HPDE6-E6E7 (cell line): ENCODE results near the gene TAS1R1.

ENCODE experiments used
- DNase-seq: peaks from one replicate; pipeline ENCODE4 v3.0.0; 2011; ENCODE audit warnings: missing footprints; ENCODE audit errors: extremely low spot score

TAS1R1 gene

DNA sequence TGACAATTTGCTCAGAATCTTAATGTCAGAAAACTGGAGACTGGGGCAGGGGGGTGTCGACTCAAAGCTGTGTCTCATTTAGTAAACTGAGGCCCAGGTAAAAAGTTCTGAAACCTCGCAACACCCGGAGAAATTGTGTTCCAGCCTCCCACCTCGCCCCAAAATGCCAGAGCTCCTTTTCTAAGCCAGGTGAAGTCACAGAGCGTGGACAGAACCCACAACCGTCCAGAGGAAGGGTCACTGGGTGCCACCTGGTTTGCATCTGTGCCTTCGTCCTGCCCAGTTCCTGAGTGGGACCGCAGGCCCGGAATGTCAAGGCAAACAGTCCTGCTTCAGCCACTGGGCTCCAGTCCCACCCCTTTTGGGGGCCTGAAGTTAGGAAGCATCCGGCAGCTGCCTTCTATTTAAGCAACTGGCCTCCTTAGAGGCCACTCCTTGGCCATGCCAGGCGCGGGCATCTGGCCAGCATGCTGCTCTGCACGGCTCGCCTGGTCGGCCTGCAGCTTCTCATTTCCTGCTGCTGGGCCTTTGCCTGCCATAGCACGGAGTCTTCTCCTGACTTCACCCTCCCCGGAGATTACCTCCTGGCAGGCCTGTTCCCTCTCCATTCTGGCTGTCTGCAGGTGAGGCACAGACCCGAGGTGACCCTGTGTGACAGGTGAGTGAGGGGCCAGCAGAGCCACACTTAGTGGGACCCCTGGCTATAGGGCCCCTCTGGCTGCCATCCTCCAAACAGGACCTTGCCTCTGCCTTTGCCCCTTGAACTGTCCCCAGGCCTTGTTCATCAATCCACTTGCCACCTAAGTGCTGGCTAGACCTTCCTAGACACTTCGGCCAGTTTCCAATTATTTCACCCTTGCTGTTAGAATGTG lies at the start of gene TAS1R1:
TAS1R1 (plus strand) TSS at position 401 of the 872 bp plus-strand sequence; CDS start at position 468, 67 bp downstream.
- DNase-seq, result no peak

DNA sequence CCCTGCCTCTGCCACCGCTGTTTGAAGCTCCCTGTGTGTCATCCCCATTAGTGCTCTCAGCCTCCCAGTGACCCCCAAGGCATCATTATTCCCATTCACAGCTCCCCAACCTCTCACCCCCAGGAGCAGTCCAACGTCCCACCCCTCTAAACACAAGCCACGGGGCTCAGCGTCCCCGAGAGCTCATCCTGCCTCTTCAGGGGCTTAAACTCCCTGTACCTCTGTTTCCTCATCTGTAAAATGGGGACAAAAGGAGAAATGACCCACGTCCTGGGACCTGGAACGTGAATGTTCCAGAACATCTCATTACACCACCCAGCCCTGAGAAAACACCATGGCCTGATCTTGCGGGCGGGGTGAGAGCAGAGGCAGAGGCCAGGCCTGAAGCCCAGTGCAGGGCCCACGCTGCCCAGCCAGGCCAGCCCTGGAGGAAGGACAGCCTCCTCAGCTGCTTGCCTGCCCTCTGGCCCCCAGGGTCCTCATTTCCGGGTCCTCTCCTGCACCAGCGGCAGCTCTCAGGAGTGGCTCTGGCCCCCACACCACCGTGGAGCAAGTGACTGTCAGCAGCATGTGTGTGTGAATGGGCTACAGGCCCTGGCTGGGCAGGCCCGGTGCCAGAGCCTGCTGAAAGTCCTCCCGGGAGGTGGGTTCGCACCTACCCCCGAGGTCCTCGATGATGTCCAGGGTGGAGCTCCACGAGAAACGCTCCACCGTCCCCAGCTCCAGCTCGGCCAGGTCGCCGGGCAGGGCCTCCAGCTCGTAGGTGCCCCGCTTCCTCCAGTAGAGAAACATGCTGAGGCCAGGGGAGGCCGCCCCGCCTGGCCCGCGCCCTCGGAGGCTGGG lies 49.5 kb upstream of the TAS1R1 start:
- DNase-seq, result no peak

DNA sequence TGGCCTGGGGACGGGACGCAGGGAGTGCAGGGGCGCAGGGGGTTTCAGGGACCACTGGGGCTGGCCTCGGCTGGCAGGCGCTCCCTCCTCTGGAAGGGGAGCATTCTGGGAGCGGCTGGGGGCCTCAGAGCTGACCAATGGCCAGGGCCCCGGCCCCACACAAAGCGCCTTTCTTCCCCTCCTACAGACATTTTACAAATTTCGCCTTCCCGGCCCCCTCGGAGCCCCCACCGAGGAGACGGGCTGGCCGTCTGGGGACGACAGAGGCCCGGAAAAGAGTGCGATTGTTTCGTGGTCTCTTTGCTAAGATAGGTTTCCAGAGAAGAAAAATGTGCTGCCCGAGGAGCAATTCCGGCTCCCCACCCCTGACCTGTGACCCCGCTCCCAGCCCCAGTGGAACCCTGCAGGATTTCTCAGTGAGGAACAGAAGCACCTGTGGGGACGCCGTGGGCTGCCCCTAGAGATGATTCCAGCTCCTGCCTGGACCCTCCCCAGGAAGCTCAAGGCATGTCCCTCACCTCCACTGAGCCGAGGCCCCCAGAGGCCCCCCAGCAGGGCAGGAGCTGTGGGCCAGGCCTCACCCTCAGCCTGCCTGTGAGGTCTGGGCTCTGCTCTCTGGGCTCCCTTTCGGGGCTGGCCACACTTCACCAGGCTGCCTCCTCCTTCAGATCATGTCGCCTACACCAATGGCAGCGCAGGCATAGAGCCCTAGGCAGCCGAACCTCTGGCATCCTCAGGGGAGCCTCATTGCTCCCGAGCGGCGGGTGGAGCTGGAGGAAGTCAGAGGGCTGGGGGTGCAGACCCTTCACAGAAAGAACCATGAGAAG lies 48.7 kb upstream of the TAS1R1 start:
- DNase-seq, result no peak

DNA sequence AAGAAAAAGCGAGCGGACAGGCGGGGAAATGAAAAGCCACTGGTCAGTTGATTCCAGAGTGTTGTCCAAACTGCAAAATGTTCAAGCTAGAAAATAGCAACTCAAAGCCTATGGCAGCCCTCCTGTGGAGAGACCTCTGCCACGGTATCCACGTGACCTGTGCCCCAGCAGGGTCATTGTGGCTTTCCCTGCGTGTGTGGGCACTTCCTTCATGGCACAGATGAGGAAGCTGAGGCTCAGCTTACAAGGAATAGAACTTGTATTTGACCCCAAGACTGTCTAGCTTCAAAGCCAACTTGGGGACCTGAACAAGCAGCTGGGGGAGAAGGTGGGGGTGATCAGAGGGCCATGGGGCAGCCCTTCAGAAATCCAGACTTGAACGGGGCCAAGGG lies 48.1 kb upstream of the TAS1R1 start:
- DNase-seq, result no peak

DNA sequence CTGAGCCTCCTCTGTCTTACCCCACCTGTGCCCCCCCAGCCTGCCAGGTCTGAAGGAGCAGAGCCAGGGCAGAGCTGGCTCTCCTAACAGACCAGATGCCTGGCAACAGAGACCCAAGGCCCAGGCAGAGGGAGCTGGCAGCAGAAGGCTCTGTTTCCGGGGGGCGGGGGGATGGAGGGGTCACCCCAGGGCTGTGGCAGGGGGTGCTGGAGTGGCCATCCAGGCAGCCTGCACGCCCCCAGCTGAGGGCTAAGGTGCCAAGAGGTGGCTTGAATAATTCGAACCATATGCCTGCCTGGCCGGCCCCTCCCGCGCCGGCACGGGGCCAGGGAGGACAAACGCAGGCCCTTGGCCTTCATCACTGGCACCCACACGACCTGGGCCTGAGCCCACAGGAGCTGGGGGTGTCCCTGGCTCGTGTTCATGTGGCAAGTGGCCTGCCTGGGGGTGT lies 47.6 kb upstream of the TAS1R1 start:
- no peak for DNase-seq

DNA sequence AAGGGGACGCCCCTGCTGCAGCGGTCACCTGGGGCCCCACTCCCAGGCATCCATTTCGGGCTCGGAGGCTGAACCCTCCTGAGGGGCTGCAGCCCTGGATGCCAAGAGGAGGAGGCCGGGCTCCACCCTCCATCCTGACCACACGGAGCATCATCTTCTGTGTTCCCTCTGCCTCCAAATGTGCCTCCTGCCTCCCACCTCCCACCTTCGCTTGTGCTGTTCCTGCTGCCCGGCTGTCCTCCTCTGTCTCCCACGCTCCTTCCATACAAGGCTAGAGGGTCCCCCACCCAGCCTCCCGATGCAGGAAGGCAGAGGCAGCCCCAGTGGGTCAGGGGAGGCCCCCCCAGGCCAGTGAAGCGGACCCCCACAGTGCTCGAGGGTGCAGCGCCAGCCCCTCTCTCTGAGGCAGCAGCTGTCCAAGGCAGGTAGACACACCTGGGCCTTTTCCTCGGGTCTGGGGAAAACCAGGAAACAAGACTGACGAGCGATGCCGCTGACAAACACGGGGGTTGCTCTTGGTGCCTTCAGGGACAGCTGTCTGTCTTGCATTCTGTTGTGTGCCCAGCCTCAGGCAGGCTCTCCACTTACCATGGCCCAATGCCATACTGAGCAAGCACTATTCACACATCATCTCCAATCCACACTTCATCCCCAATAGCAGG lies 46.8 kb upstream of the TAS1R1 start:
- DNase-seq, result no peak

DNA sequence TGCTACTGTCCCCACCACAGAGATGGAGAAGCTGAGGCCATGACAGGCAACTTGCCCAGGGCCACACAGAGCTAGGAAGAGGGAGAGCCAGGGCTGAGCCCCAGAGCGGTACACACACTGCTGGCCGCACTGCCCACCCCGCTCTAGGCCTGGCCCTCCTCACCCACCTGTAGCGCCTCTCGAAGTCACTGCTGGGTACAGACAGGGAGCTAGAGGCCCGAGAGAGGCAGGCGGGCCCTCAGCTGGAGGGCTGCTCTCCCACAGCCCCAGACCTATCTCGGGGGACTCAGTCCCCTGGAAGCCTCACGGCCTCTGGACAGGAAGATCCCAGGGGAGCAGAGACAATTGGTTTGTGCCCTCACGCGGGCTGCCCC lies 46.3 kb upstream of the TAS1R1 start:
- no peak for DNase-seq

DNA sequence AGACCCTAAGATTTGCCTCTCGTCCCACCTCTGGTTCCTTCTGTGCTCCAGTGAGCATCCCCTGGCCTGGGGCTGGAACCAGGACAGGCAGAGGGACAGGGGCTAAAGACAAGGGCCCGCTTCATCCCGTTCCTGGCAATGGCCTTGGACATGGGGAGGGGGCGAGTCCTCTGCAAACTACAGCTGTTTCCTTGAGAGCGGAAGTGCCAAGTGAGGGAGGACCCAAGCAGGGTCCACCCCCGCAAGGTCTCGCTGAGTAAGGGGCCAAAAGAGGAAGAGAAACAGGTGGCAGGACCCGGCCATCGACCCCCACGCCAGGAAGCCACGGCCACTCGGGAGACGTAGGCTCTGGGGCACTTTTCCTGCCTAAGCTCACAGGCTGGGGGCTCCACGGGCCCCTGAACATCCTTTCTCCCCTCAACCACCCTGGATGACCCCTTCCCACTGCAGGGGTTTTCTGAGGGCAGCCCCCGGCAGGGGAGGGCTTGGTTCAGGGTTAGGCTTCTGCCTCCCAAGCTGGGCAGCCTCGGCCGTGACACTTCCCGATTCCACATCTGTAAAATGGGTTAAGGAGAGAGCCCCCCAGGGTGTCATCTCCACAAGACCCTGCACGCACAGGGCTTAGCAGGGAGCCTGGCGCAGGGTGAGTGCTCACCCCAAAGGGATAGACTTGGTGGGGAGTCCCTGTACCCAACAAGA lies 45.7 kb upstream of the TAS1R1 start:
- no peak for DNase-seq

DNA sequence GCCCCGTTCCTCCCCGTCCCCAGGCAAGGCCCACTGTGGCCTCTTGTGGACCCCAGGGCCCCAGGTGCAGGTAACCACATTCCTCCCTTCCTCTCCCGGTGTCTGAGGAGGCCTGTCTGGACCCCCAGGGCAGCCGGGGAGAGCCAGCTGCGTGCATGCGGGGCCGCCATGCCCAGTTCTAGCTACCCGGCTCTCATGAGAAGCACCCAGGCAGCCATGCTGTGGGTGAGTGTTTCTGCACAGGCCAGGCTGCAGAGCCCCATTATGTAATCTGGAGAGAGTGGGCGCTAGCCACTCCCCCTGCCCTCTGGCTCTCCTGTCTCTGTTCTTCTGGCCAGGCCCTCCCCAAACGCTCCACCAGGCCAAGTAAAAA lies 45.2 kb upstream of the TAS1R1 start:
- no peak for DNase-seq

DNA sequence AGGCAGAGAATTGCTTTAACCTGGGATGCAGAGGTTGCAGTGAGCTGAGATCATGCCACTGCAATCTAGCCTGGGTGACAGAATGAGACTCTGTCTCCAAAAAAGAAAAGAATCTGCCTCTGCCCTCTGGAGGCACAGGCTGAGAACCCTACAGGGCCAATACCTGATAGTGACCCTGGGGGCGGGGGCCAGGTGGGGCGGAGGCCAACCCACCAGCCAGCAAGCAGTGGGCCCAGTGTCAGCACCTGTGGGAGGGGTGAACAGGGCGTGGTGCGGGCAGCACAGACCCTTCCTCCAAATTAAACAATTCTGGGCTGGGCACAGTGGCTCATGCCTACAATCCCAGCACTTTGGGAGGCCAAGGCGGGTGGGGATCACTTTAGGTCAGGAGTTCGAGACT lies 44.6 kb upstream of the TAS1R1 start:
- no peak for DNase-seq

DNA sequence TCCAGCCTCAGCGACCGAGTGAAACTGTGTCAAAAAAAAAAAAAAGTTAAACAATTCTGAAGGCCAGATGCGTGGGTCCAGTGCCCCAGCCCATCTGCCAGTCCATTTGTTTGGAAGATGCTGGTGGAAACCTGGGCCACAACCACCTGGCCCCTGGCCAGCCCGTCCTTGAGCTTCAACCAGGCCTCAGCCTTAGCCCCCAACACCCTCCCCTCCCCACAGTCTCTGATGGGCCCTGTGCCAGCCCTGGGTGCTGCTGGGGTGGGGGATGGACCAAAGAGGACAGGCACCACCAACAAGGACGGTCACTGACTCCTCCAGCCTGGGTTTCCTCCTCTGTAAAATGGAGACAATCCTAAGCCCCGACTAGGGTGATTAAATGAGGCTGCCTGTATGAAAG lies 44.1 kb upstream of the TAS1R1 start:
- DNase-seq, result no peak

DNA sequence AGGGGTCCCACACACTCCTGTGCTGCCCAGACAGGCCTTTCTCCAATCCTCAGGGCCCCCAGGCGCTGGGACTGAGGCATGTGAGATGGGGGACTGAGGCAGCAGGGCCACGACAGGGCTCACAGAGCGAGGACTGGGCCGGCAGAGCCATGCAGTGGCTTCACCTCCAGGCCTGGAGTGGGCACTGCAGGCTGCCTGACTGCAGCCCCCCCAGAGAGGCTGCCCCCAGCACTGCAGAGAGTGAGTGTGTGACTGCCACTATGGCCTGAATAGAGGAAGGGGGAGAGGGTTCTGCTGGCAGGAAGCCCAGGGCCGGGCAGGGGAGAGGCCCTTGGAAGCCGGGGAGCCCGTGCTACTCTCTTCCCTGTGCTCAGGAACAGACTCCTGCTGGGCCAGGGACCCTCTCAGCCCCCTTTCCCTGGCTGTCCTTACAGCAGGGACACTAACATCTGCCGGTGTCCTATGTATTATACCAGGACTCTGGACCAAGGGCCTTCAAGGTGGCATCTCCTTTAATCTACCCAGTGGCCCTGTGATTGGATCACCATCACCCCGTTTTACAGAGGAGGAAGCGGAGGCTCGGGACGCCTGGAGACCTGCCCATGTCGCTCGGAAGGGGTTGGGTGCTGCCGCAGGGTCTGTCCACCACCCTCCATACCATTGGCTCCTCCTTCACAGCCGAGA lies 43.4 kb upstream of the TAS1R1 start:
- DNase-seq, result no peak

DNA sequence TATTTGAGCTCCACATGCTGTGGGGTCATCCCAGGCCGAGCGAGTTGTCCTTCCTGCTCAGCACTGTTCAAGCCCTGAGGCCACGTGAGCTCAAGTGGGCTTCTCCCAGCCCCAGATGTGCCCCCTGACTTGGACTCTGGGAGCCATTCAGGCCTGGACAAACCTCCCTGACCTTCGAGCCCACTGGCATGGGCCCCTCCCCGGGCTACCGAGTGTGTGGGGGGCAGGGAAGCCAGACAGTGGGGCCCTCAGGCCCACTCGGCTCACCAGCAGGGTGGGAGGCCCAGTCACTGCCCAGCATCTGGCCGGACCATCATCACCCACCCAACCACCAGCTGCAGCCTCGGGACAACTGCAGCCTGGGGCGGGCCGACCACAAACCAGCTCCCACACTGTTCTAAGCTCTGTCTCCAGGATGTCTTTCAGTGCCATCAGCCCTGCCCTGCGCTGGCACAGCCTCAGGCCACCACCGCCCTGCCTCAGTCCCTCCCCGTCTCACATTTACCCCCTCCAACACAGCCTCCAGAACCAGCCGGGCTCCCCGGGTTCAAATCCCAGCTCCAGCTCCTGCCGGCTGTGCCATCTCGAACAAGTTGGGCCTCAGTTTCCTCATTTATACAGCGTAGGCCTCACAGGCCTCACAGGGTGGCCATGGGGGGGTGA lies 42.7 kb upstream of the TAS1R1 start:
- DNase-seq, result no peak

DNA sequence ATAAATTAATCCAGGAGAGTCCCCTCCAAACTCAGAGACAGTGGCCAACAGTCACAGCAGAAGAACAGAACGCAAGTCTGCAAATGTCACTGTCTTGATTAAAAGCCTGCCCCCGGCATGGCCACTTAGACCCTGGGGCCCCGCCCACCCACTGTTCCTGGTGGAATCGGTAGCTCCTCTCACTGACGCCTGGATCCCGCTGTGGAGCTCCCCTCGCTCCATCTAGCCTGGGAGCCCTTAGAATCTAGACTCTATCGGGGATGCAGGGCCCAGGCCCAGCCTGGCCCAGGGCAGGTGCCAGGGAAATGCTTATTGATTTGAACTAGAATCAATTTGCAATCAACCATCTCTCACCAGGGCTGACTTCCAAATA lies 42.2 kb upstream of the TAS1R1 start:
- no peak for DNase-seq

DNA sequence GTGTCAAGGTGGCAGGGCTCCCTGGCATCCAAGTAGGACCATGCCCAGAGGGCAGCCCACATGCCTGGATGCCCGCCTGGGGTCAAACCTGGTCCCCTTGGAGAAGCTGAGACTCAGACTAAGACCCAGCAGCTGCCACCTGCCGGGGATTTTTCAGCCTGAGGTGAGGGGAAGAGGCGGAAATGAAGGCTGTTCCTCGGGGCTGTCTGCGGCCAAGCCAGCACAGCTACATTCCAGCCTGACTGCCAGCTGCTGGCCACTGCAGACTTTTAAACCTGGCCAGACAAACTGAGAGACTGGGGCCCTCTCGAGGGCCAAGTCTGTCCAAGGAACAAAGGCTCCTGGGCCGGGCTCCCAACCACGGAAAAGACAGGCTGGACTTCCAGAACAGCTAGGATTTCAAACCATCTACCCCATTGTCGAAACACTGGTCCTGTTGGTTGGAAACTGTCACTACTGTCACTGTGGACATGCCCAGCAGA lies 41.7 kb upstream of the TAS1R1 start:
- no peak for DNase-seq

DNA sequence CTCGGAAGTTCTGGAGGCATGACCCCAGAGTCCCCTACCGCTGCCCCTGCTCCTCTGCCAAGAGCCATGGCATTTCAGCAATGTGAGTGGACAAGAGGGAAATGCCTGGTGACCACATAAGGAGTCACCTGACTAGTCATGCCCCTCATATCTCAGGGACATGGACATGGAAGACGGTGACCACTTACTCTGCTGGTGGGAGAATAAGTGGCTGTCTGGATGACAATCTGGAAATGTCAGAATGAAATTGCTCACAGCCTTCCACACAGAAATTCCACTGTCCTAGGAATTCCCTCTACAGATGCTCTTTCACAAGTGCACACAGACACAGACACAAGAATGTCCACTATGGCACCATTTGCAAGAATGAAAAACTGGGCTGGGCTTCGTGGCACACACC lies 39.3 kb upstream of the TAS1R1 start:
- DNase-seq, result no peak

DNA sequence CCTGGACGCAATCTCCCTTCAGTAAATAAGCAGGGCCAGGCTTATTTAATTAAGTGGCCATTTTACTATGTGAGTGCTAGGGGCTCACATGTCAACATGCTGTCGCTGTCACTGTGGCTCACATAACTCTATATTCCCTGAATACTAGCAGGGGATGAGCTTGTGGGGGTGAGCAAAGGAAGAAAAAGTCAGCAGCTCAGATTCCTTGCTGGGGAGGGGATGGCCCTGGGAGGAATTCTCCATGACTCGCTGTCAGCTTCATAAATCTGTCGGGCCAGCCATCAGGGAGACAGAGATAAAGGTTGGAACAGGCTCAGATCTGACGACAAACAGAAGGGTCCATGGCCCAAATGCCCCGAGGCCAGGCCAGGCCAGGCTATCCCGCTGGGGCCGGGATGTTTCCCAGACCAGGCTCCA lies 37.7 kb upstream of the TAS1R1 start:
- no peak for DNase-seq

DNA sequence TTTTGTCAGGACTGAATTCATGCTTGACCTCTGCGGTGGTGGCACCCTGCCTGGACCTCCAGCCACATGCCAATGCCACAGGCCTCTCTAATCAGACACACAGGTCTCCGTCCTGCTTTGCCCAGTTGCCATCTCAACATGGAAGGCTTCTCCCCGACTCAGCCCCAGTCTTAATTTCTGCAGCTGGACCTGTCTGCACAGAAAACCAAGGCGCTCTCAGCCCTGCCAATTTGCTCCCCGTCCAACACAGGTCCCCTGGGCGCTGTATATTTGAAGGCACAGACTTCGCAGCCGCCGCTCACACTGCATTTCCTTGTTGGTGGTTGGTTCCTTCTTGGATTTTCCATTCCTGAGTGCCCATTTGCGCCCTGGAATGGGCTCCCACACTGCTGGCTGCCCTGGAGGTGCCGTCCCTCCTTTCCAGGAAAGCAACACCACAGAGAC lies 35.6 kb upstream of the TAS1R1 start:
- DNase-seq, result no peak

DNA sequence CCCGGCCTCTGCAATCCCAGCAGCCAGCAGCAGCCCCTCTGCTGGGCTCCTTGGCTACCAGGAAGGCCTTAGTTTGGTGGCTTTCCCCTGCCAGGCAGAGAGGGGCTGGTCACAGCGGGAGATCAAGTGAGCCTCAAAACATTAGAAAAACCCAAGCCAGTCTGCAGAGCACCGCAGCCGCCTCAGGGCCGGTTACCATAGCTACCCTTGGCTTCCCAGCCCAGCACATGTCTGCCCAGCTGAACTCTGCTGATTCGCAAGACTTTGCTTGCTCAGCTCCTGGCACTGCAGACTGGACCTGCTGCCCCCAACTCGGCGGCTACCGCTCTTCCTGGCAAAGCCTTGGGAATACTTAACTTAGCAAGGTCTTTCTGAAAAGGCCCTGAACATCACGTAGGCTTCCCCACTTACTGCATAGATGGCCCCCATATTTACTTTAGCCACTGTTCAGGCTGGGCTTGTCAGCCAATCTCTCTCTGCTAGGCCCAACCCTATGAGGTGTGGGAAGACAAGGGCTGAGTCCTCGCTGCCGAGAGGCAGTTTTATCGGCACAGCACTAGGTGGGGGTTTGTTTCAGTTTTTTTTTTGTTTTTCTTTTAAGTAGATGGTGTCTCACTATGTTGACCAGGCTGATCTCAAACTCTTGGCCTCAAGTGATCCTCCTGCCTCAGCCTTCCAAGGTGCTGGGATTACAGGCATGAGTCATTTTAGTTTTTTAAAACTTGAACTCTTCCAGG lies 35.0 kb upstream of the TAS1R1 start:
- DNase-seq, result peak; percentile 80
